ENCODE results near the gene THSD4.

- TF ChIP-seq POLR2AphosphoS5 (IDR thresholded peaks at IDR 0.05) = no peak
- TF ChIP-seq, protein P1, sequence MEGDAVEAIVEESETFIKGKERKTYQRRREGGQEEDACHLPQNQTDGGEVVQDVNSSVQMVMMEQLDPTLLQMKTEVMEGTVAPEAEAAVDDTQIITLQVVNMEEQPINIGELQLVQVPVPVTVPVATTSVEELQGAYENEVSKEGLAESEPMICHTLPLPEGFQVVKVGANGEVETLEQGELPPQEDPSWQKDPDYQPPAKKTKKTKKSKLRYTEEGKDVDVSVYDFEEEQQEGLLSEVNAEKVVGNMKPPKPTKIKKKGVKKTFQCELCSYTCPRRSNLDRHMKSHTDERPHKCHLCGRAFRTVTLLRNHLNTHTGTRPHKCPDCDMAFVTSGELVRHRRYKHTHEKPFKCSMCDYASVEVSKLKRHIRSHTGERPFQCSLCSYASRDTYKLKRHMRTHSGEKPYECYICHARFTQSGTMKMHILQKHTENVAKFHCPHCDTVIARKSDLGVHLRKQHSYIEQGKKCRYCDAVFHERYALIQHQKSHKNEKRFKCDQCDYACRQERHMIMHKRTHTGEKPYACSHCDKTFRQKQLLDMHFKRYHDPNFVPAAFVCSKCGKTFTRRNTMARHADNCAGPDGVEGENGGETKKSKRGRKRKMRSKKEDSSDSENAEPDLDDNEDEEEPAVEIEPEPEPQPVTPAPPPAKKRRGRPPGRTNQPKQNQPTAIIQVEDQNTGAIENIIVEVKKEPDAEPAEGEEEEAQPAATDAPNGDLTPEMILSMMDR (IDR thresholded peaks at IDR 0.05) = no peak
- TF ChIP-seq EP300 (IDR thresholded peaks at IDR 0.05) = no peak
Measured at GRCh38 chr15:71660501-71660900, 545.2 kb downstream of the THSD4 start.

Measured in suprapubic skin (tissue), 4 donors.